Adrenal gland (tissue), 5 donors: Measurements from ENCODE around the gene DMWD.

ENCODE experiments used
- POLR2A ChIP-seq, 2 donors: fragments of 450-650 bp; IDR thresholded peaks; one replicate each; pipeline ENCODE4 v1.6.1; 2017; ENCODE audit warnings: antibody characterized with exemption in 2 of 2, mild to moderate bottlenecking in 2 of 2, moderate library complexity in 1 of 2
- TF ChIP-seq, protein P1 (sequence below), 6 experiments: fragments of 450-650 bp in 4 of 6; fragments of 200-600 bp in 2 of 6; sonication (generic) in 1 of 6; IDR thresholded peaks; 1 replicate in 5 of 6; 2 replicates in 1 of 6; pipeline versions ENCODE4 v1.5.1 to v1.8.0; 2016 to 2021; ENCODE audit warnings: antibody characterized with exemption in 6 of 6, mild to moderate bottlenecking in 2 of 6, moderate library complexity in 1 of 6
- donor health status: DM: no; HTN: no; CAD: no.

DNA sequence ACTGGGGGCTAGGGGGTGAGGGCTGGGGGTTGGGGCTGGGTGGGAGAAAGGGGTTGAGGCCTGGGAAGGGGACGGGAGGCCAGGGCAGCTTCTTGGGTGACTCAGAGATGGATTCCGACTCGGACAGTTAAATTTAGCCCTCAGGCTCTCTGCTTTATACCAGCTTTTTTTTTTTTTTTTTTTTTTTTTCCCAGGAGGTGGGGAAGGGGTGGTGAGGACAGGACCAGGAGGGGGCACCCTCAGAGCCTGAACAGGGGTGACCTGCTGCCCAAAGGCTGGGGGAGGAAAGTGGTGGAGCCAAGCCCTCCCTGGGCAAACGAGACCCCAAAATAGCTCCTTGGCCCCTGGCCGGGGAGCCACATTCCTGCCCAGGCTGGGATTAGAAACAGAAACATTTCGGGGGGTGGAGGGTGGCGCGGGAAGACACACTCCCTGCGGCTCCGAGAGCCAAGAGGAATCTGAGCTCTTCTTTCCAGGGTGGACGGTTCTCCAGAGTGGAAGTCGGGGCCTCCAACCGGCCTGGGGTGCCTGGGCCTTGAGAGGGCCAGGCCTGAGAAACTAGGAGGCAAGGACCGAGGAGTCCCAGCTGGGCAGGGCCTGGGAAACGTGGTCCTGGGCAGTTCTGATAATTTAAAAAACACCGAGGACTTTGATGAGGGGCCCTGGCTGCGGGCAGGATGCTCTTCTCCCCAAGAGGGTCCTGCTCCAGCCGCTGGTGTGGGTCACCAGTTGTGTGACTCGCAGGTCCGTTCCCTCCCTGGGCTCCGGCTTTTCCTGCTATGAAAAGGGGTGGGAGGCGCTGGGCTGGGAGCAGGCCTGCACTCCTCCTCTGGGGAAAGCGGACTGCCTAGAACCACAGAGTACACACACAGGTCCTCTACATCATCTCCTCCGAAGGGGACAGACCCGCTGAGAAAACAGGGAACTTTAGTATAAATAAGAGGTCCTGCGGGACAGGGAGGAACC lies 9.5 kb downstream of the DMWD start:
- TF ChIP-seq, protein P1, sequence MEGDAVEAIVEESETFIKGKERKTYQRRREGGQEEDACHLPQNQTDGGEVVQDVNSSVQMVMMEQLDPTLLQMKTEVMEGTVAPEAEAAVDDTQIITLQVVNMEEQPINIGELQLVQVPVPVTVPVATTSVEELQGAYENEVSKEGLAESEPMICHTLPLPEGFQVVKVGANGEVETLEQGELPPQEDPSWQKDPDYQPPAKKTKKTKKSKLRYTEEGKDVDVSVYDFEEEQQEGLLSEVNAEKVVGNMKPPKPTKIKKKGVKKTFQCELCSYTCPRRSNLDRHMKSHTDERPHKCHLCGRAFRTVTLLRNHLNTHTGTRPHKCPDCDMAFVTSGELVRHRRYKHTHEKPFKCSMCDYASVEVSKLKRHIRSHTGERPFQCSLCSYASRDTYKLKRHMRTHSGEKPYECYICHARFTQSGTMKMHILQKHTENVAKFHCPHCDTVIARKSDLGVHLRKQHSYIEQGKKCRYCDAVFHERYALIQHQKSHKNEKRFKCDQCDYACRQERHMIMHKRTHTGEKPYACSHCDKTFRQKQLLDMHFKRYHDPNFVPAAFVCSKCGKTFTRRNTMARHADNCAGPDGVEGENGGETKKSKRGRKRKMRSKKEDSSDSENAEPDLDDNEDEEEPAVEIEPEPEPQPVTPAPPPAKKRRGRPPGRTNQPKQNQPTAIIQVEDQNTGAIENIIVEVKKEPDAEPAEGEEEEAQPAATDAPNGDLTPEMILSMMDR (IDR thresholded peaks at IDR 0.05): no peak
- TF ChIP-seq POLR2A (IDR thresholded peaks at IDR 0.05): peak in 1 of 2 donors; percentile 33
